Thyroid gland (tissue), 4 donors: ENCODE data around the gene VEPH1. TPM values are rescaled to one million over a fixed set of nuclear protein-coding genes. Genes with fewer than 3 reads are reported as not detected.
A peak's percentile ranks its signal among the peaks of the same experiment; 100 is the strongest.

Experiments
- DNase-seq, 2 donors: peaks; one replicate each; pipeline ENCODE4 v3.0.0-alpha.2; 2019
- H3K27ac ChIP-seq, 3 donors: fragments of 200-600 bp; sonication (generic); 1 replicate in 2 of 3; 2 replicates in 1 of 3; pipeline ENCODE4 v1.5.1; 2016 to 2019; ENCODE audit warnings: mild to moderate bottlenecking in 1 of 3, moderate library complexity in 1 of 3
- H3K27me3 ChIP-seq: fragments of 200-600 bp; sonication (generic); one replicate; pipeline ENCODE4 v1.5.1; 2019
- H3K36me3 ChIP-seq, 2 donors: fragments of 200-600 bp; sonication (generic); one replicate each; pipeline ENCODE4 v1.5.1; 2016 to 2019
- H3K4me1 ChIP-seq, 2 donors: fragments of 200-600 bp; sonication (generic); one replicate each; pipeline ENCODE4 v1.5.1; 2017 to 2019
- H3K4me3 ChIP-seq, 3 donors: fragments of 200-600 bp; sonication (generic); replicated peaks in 1 of 3; 1 replicate in 2 of 3; 2 replicates in 1 of 3; pipeline ENCODE4 v1.5.1; 2016; ENCODE audit warnings: mild to moderate bottlenecking in 1 of 3
- H3K9me3 ChIP-seq: fragments of 200-600 bp; sonication (generic); one replicate; pipeline ENCODE4 v1.5.1; 2017
- POLR2A ChIP-seq, 2 donors: fragments of 450-650 bp; IDR thresholded peaks; one replicate each; pipeline ENCODE4 v1.6.1; 2017; ENCODE audit warnings: antibody characterized with exemption in 2 of 2, mild to moderate bottlenecking in 2 of 2, moderate library complexity in 1 of 2
- WGBS, 2 donors: methylation state at CpG; one replicate each; pipeline ENCODE4 v1.1.5; 2017; 5-methylcytosine and 5-hydroxymethylcytosine counted together
- intact Hi-C: fragments of 100-400 bp; cut with DNase I; formaldehyde crosslinking; loops from one replicate; pipeline ENCODE4 v1.15.1; 2023
- total RNA-seq, 4 donors: library from RNA; depleted of rRNA; stranded (reverse); fragments of >200 nt; gene quantifications; one replicate each; pipeline ENCODE4 v1.2.3, GENCODE V29; 2016
- TF ChIP-seq, protein P1 (sequence below), 6 experiments: fragments of 200-600 bp in 3 of 6; fragments of 450-650 bp in 3 of 6; sonication (generic) in 3 of 6; IDR thresholded peaks; one replicate each; pipeline ENCODE4 v1.5.1; 2016 to 2019; ENCODE audit warnings: antibody characterized with exemption in 6 of 6, mild to moderate bottlenecking in 2 of 6, inconsistent platforms in 1 of 6, moderate library complexity in 1 of 6

Gene VEPH1
- total RNA-seq, 4 donors from 2014 or later: 1.7 to 12.0 (median 5.0) TPM

DNA sequence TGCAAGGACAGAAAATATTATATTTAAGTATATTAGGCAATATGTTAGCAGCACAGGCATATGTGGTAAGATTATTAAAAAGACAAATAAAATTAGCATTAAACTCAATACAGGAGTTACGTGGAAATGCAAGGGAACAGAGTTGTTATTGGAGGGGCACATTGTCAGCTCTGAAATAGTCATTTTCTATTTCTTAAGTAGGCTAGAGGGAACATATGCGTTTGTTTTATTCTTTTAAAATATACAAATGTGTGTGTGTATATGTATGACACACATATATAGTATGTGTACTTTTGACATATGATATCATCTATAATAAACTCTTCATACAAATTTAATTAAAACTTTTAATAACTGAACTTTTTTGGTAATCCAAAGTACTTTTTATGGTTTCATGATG is 22.8 kb upstream of the VEPH1 start:
- intact Hi-C loops: no loop called here
- H3K36me3 ChIP-seq: no peaks in the 10 kb centered on the region
- no peak overlapping the region for H3K27ac ChIP-seq
- peaks cover 0 to 7% of the 10 kb centered on the region in 2 donors for H3K4me1 ChIP-seq
- DNase-seq: no peak
- no peak for TF ChIP-seq POLR2A (IDR thresholded peaks at IDR 0.05)
- no peaks in the 10 kb centered on the region for H3K27me3 ChIP-seq
- H3K4me3 ChIP-seq: no peak overlapping the region
- no peaks in the 10 kb centered on the region for H3K9me3 ChIP-seq
- 90 to 95% methylated on average over 2 of the region's 2 CpGs for WGBS, 2 donors

GRCh38 chr3:157523814-157524213 is 20.6 kb upstream of the VEPH1 start:
- WGBS, 2 donors: 95 to 98% methylated on average over 1 of the region's 1 CpG
- no peak for DNase-seq
- Histone ChIP-seq H3K9me3 (no peaks in the 10 kb centered on the region), H3K4me3 (no peak overlapping the region), H3K4me1 (no peaks in the 10 kb centered on the region), H3K27me3 (no peaks in the 10 kb centered on the region), H3K27ac (no peak overlapping the region), H3K36me3 (no peaks in the 10 kb centered on the region)
- TF ChIP-seq, protein P1, sequence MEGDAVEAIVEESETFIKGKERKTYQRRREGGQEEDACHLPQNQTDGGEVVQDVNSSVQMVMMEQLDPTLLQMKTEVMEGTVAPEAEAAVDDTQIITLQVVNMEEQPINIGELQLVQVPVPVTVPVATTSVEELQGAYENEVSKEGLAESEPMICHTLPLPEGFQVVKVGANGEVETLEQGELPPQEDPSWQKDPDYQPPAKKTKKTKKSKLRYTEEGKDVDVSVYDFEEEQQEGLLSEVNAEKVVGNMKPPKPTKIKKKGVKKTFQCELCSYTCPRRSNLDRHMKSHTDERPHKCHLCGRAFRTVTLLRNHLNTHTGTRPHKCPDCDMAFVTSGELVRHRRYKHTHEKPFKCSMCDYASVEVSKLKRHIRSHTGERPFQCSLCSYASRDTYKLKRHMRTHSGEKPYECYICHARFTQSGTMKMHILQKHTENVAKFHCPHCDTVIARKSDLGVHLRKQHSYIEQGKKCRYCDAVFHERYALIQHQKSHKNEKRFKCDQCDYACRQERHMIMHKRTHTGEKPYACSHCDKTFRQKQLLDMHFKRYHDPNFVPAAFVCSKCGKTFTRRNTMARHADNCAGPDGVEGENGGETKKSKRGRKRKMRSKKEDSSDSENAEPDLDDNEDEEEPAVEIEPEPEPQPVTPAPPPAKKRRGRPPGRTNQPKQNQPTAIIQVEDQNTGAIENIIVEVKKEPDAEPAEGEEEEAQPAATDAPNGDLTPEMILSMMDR (IDR thresholded peaks at IDR 0.05): no peak
- TF ChIP-seq POLR2A (IDR thresholded peaks at IDR 0.05): no peak
- intact Hi-C loops: no loop called here

GRCh38 chr3:157522648-157523047 is 19.4 kb upstream of the VEPH1 start:
- H3K36me3 ChIP-seq: no peaks in the 10 kb centered on the region
- H3K4me3 ChIP-seq: no peak overlapping the region
- H3K4me1 ChIP-seq: no peaks in the 10 kb centered on the region
- intact Hi-C loops: no loop called here
- H3K27me3 ChIP-seq: no peaks in the 10 kb centered on the region
- no peak overlapping the region for H3K27ac ChIP-seq
- DNase-seq: no peak
- no peaks in the 10 kb centered on the region for H3K9me3 ChIP-seq
- TF ChIP-seq, protein P1 (IDR thresholded peaks at IDR 0.05): no peak
- no peak for TF ChIP-seq POLR2A (IDR thresholded peaks at IDR 0.05)

DNA sequence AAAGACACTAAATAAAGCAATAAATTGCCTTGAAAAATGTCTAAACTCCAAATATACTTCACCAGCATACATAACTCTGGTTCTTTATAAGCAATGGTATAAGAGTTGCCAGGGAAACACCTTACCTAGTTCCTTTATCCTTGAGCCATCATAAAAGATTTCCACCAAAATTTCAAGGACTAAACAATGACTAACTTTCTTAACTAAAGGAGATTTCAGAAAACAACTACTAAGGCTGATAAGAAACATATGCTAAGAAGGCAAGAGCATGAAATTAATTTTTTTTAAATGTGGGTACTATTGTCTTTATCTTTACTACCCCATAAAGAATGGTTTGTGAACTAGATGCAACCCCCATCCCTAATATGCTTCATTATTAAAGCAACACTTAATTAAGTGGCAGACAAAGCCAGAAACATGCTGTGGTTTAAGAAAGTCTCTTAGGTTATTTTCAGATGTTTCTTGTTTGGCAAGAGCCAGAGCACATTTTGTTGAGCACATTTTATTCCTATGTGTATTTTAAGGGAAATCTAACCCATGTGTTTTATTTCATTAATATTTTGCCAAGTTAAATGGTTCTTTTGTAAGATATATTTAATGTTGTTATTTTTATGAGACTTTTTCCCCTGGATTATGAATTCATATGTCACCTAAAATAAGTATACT is 17.4 kb upstream of the VEPH1 start:
- intact Hi-C loops: no loop called here
- Histone ChIP-seq H3K4me1 (no peaks in the 10 kb centered on the region), H3K9me3 (no peaks in the 10 kb centered on the region), H3K27me3 (no peaks in the 10 kb centered on the region), H3K4me3 (no peak overlapping the region), H3K36me3 (no peaks in the 10 kb centered on the region), H3K27ac (peak overlapping the region in 1 of 3 donors; percentile 15)
- no peak for DNase-seq
- no peak for TF ChIP-seq POLR2A (IDR thresholded peaks at IDR 0.05)
- TF ChIP-seq, protein P1 (IDR thresholded peaks at IDR 0.05): no peak

DNA sequence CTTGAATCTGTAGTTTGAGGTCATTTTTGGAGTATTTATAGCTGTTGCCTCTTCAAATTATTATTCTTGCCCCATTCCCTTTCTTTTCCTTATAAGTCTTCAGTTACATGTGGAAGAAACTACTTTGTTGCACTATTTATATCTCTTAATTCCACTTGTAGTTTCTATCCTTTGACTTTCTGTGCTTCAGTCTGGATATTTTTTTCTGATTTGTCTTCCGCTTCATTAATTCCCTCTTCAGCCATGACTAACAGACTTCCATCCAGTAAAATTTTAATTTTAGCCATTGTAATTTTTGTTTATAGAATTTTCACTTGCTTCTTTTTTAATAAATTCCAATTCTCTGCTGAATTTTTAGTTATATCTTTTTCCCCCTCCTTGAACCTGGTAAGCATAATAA is 15.7 kb upstream of the VEPH1 start:
- intact Hi-C loops: no loop called here
- DNase-seq: no peak
- Histone ChIP-seq H3K9me3 (no peaks in the 10 kb centered on the region), H3K27ac (no peak overlapping the region), H3K4me1 (no peaks in the 10 kb centered on the region), H3K36me3 (no peaks in the 10 kb centered on the region), H3K4me3 (no peak overlapping the region), H3K27me3 (no peaks in the 10 kb centered on the region)
- WGBS, 2 donors: 95 to 98% methylated on average over 1 of the region's 1 CpG
- TF ChIP-seq, protein P1 (IDR thresholded peaks at IDR 0.05): no peak
- TF ChIP-seq POLR2A (IDR thresholded peaks at IDR 0.05): no peak

- Histone ChIP-seq H3K9me3 (no peaks in the 10 kb centered on the region), H3K27ac (no peak overlapping the region), H3K4me1 (no peaks in the 10 kb centered on the region), H3K4me3 (no peak overlapping the region), H3K27me3 (no peaks in the 10 kb centered on the region), H3K36me3 (no peaks in the 10 kb centered on the region)
- DNase-seq: no peak
- intact Hi-C loops: no loop called here
- no peak for TF ChIP-seq POLR2A (IDR thresholded peaks at IDR 0.05)
- TF ChIP-seq, protein P1 (IDR thresholded peaks at IDR 0.05): no peak
These were observed 13.7 kb upstream of the VEPH1 start for GRCh38 chr3:157516928-157517327.
